OCI-LY7 (cell line): ENCODE results near the gene NFIA.

Source experiments
- EZH2phosphoT487 ChIP-seq: fragments of 200-600 bp; sonication (generic); IDR thresholded peaks from 2 replicates; pipeline ENCODE4 v1.6.1; 2018; ENCODE audit warnings: low read depth, borderline replicate concordance, mild to moderate bottlenecking, mixed run types, antibody characterized with exemption, low read length, moderate library complexity, mixed read lengths
- TF ChIP-seq, protein P1 (sequence below): fragments of 200-600 bp; sonication (generic); conservative IDR thresholded peaks from 2 replicates; pipeline ENCODE4 v1.5.1; 2014; ENCODE audit warnings: mild to moderate bottlenecking, antibody characterized with exemption, low read length, moderate library complexity, mixed read lengths

DNA sequence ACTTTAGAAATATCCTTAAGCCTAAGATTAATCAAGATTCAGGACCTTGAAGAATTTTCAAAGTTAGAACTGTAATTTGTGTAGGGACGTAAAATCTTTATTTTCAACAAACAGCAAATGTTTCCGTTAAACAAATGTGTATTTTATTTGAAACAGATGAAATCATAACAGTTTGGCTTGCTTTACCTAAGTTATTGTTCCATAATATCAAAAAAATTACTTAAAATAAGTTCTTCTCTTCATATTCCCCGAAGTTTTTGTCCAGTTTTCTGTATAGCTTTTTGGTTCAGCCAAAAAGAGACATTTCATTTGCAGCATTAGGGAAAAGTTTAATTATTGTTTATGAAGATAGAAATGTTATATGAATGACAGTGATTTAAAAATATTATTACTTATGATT, 100.1 kb downstream of the NFIA start:
- TF ChIP-seq, protein P1, sequence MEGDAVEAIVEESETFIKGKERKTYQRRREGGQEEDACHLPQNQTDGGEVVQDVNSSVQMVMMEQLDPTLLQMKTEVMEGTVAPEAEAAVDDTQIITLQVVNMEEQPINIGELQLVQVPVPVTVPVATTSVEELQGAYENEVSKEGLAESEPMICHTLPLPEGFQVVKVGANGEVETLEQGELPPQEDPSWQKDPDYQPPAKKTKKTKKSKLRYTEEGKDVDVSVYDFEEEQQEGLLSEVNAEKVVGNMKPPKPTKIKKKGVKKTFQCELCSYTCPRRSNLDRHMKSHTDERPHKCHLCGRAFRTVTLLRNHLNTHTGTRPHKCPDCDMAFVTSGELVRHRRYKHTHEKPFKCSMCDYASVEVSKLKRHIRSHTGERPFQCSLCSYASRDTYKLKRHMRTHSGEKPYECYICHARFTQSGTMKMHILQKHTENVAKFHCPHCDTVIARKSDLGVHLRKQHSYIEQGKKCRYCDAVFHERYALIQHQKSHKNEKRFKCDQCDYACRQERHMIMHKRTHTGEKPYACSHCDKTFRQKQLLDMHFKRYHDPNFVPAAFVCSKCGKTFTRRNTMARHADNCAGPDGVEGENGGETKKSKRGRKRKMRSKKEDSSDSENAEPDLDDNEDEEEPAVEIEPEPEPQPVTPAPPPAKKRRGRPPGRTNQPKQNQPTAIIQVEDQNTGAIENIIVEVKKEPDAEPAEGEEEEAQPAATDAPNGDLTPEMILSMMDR: no peak
- TF ChIP-seq EZH2phosphoT487: no peak
